HG03457 (cell line): ENCODE results near the gene MDFIC.

ENCODE experiments used
- ATAC-seq: cut with Tn5 transposase; IDR thresholded peaks from one replicate; pipeline ENCODE4 v1.9.1; 2021; ENCODE audit warnings: moderate number of reproducible peaks; ENCODE audit not compliant: unreplicated experiment

MDFIC gene

GRCh38 chr7:114924038-114924712 is 2.3 kb downstream of the MDFIC start:
- ATAC-seq: no peak

- ATAC-seq: no peak
Observed at GRCh38 chr7:114925434-114925833, 3.5 kb downstream of the MDFIC start.

- no peak for ATAC-seq
Observed at GRCh38 chr7:114928060-114928459, 6.2 kb downstream of the MDFIC start.

- no peak for ATAC-seq
Observed at GRCh38 chr7:114929570-114929969, 7.7 kb downstream of the MDFIC start.

- no peak for ATAC-seq
Observed at GRCh38 chr7:114930107-114930661, 8.3 kb downstream of the MDFIC start.

GRCh38 chr7:114930829-114931655 is 9.1 kb downstream of the MDFIC start:
- ATAC-seq: peak; percentile 34

GRCh38 chr7:114931656-114932011 is 9.7 kb downstream of the MDFIC start:
- peak; percentile 74 for ATAC-seq

- no peak for ATAC-seq
Observed at GRCh38 chr7:114932991-114933390, 11.1 kb downstream of the MDFIC start.

GRCh38 chr7:114933658-114934057 is 11.8 kb downstream of the MDFIC start:
- no peak for ATAC-seq

GRCh38 chr7:114934086-114934485 is 12.2 kb downstream of the MDFIC start:
- no peak for ATAC-seq

GRCh38 chr7:114934713-114935112 is 12.8 kb downstream of the MDFIC start:
- no peak for ATAC-seq

- no peak for ATAC-seq
Observed at GRCh38 chr7:114936471-114936870, 14.6 kb downstream of the MDFIC start.

- ATAC-seq: no peak
Observed at GRCh38 chr7:114937446-114937845, 15.6 kb downstream of the MDFIC start.

GRCh38 chr7:114938785-114939184 is 16.9 kb downstream of the MDFIC start:
- ATAC-seq: no peak

- ATAC-seq: no peak
Observed at GRCh38 chr7:114939484-114940097, 17.7 kb downstream of the MDFIC start.

- no peak for ATAC-seq
Observed at GRCh38 chr7:114940220-114940619, 18.3 kb downstream of the MDFIC start.

GRCh38 chr7:114941692-114942091 is 19.8 kb downstream of the MDFIC start:
- no peak for ATAC-seq

GRCh38 chr7:114942446-114943175 is 20.7 kb downstream of the MDFIC start:
- no peak for ATAC-seq

GRCh38 chr7:114943530-114943929 is 21.6 kb downstream of the MDFIC start:
- no peak for ATAC-seq

GRCh38 chr7:114943953-114944744 is 22.3 kb downstream of the MDFIC start:
- ATAC-seq: no peak
